Lower leg skin (tissue), 4 donors: Measurements from ENCODE around the gene CACNB2. TPM values are rescaled to one million over a fixed set of nuclear protein-coding genes. Genes with fewer than 3 reads are reported as not detected.

Experiments
- DNase-seq, 2 donors: peaks; one replicate each; pipeline ENCODE4 v3.0.0-alpha.2; 2019; ENCODE audit warnings: low spot score in 2 of 2
- H3K4me3 ChIP-seq: fragments of 200-600 bp; sonication (generic); 2 replicates; pipeline ENCODE4 v1.5.1; 2017; ENCODE audit warnings: mild to moderate bottlenecking, low read depth; ENCODE audit not compliant: poor library complexity, severe bottlenecking
- POLR2A ChIP-seq, 2 donors: fragments of 450-650 bp; IDR thresholded peaks; one replicate each; pipeline ENCODE4 v1.6.1; 2016 to 2017; ENCODE audit warnings: antibody characterized with exemption in 2 of 2, mild to moderate bottlenecking in 1 of 2, moderate library complexity in 1 of 2
- WGBS, 2 donors: methylation state at CpG; one replicate each; pipeline ENCODE4 v1.1.5; 2018; 5-methylcytosine and 5-hydroxymethylcytosine counted together
- intact Hi-C: fragments of 100-400 bp; cut with DNase I; formaldehyde crosslinking; loops from one replicate; pipeline ENCODE4 v1.15.0; 2023; ENCODE audit warnings: low total_unique reads
- total RNA-seq, 4 donors: library from RNA; depleted of rRNA; stranded (reverse); fragments of >200 nt; gene quantifications; one replicate each; pipeline ENCODE4 v1.1.0, GENCODE V29; 2016
- TF ChIP-seq, protein P1 (sequence below), 3 donors: fragments of 450-650 bp; IDR thresholded peaks; one replicate each; pipeline ENCODE4 v1.5.1; 2016; ENCODE audit warnings: antibody characterized with exemption in 3 of 3, mild to moderate bottlenecking in 3 of 3, moderate library complexity in 2 of 3

The CACNB2 gene
- total RNA-seq, 4 donors from 2014 or later, result 3.6 to 7.6 (median 6.1) TPM

DNA sequence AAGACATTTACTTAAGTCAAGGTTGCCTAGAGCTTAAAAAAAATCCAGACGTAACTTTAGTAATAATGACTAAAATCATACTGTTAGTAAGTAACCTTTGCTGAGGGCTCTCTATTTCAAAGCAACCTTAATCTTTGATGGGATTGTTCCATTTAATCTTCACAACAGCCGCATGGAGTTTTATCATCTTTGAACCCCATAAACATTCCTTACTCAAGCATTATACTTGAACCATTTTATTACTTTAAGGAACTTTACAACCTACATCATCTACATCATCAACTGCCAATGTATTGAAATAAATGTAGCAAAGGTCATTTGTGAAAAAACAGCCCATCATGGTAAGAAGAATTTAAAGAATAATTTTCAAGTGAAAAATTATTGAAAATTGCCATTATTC, 22.9 kb upstream of the CACNB2 start:
- DNase-seq, result no peak
- TF ChIP-seq, protein P1, sequence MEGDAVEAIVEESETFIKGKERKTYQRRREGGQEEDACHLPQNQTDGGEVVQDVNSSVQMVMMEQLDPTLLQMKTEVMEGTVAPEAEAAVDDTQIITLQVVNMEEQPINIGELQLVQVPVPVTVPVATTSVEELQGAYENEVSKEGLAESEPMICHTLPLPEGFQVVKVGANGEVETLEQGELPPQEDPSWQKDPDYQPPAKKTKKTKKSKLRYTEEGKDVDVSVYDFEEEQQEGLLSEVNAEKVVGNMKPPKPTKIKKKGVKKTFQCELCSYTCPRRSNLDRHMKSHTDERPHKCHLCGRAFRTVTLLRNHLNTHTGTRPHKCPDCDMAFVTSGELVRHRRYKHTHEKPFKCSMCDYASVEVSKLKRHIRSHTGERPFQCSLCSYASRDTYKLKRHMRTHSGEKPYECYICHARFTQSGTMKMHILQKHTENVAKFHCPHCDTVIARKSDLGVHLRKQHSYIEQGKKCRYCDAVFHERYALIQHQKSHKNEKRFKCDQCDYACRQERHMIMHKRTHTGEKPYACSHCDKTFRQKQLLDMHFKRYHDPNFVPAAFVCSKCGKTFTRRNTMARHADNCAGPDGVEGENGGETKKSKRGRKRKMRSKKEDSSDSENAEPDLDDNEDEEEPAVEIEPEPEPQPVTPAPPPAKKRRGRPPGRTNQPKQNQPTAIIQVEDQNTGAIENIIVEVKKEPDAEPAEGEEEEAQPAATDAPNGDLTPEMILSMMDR (IDR thresholded peaks at IDR 0.05), result no peak
- no peak for TF ChIP-seq POLR2A (IDR thresholded peaks at IDR 0.05)
- H3K4me3 ChIP-seq, result no peak overlapping the region
- 80 to 84% methylated on average over 2 of the region's 2 CpGs for WGBS, 2 donors
- intact Hi-C loops, result no loop called here

DNA sequence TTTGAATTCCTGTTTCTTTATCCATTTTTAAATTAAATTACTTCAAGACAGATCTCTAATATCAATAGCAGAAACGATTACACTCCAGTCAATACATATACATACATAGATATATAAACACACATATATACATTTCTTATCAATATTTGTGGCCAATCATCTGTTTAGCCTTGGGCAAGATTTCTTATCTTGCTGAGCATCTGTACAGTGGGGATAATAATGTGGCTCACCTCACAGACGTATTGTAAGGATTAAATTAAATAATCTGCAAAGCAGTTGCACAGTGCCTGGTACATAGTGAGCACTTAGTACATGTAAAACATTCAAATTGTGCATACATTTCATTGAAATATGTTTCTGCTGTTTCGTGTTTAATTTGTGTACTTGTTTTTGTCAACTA, 17.5 kb upstream of the CACNB2 start:
- no peak overlapping the region for H3K4me3 ChIP-seq
- no peak for TF ChIP-seq POLR2A (IDR thresholded peaks at IDR 0.05)
- TF ChIP-seq, protein P1 (IDR thresholded peaks at IDR 0.05), result no peak
- intact Hi-C loops, result no loop called here
- 70 to 76% methylated on average over 3 of the region's 3 CpGs for WGBS, 2 donors
- no peak for DNase-seq

DNA sequence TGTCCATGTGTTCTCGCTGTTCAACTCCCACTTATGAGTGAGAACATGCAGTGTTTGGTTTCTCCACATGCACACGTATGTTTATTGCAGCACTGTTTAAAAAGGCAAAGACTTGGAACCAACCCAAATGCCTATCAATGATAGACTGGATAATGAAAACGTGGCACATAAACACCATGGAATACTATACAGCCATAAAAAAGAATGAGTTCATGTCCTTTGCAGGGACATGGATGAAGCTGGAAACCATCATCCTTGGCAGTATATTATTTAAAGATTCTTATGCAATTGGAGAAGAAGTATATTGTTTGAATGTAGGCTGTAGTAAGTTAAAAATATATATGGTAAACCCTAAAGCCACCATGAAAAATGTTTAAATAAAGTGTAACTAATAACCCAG, 7.2 kb upstream of the CACNB2 start:
- no peak for TF ChIP-seq POLR2A (IDR thresholded peaks at IDR 0.05)
- TF ChIP-seq, protein P1 (IDR thresholded peaks at IDR 0.05), result no peak
- 85 to 91% methylated on average over 3 of the region's 3 CpGs for WGBS, 2 donors
- intact Hi-C loops, result no loop called here
- H3K4me3 ChIP-seq, result no peak overlapping the region
- no peak for DNase-seq

DNA sequence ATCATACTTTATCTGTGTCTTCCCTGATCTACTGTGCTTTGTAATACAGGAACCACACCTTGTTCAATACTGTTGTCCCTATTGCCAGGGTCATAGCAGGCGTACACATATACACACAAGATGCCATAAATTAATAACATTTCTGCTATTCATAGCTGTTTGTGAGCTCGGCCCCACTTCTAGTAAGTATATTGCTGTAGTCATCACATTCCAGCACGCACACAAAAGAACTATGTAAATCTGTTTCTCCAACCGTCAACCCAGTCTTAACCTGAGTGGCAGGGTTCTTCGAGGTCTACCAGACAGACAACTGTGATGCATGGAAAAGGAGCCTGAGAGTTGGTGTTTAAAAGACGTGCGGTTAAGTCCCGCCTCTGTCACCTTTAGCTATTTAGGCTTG, 5.7 kb upstream of the CACNB2 start:
- WGBS, 2 donors, result 77 to 80% methylated on average over 8 of the region's 8 CpGs
- H3K4me3 ChIP-seq, result no peak overlapping the region
- DNase-seq, result no peak
- intact Hi-C loops, result no loop called here
- TF ChIP-seq POLR2A (IDR thresholded peaks at IDR 0.05), result no peak
- TF ChIP-seq, protein P1 (IDR thresholded peaks at IDR 0.05), result no peak

DNA sequence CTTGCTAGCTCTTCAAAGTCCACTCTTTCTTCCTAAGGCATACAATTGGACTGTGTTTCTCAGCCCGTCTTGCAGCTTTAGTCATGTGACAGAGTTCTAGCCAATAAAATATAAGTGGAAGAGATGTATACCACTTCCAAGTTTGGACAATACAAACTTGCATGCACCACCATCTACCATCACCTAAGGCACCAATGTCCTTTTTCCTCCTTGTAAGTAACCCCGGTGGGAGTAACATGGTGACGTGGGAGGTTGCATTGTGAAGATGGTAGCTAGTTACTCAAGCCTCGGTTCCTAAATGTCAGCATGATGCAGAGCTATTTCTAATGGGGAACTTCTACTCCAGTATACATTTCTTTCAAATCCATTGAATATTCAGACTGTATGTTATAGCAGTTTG, 5.3 kb upstream of the CACNB2 start:
- intact Hi-C loops, result no loop called here
- WGBS, 2 donors, result 84 to 98% methylated on average over 4 of the region's 4 CpGs
- no peak overlapping the region for H3K4me3 ChIP-seq
- TF ChIP-seq POLR2A (IDR thresholded peaks at IDR 0.05), result no peak
- TF ChIP-seq, protein P1 (IDR thresholded peaks at IDR 0.05), result no peak
- no peak for DNase-seq

DNA sequence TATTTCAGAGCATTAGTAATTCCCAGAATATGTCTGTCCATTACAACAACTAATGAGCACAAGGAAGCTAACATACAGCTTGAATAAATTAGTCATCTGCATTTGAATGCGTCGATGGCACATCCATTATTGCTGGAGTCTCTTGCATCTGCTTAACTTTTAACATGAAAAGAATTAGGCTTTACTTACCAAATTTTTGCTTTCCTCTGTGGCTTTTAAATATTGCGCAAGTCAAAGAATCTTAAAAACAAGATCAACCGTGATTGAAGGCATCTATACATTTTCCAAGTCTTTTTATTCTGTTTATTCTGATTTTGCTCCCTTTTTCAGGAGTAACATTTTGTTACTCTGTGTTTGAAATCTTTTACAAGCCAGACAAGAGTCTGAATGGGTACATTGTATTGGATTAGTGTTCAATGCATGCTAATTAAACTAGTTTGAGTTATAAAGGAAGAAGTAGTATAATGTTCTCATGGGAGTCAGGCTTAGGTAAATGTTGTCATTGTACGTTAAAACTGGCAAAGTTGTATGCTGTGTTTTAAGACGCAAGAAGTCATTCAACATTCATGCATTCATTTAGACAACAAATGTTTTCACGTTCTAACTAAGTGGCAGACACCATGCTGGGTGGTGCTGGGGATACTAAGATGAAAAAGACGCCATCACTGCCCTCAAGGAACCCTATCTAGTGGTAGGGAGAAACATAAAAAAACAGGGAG, 4.0 kb upstream of the CACNB2 start:
- no peak overlapping the region for H3K4me3 ChIP-seq
- intact Hi-C loops, result no loop called here
- DNase-seq, result no peak
- TF ChIP-seq, protein P1 (IDR thresholded peaks at IDR 0.05), result no peak
- 64 to 71% methylated on average over 8 of the region's 8 CpGs for WGBS, 2 donors
